ENCODE measurements around the gene MAP3K6.
"Not testable (repeated sequence)": the region's sequence is repeated elsewhere in the genome, so short reads cannot be mapped to it uniquely, and the experiment has no call there.

Gene MAP3K6

DNA sequence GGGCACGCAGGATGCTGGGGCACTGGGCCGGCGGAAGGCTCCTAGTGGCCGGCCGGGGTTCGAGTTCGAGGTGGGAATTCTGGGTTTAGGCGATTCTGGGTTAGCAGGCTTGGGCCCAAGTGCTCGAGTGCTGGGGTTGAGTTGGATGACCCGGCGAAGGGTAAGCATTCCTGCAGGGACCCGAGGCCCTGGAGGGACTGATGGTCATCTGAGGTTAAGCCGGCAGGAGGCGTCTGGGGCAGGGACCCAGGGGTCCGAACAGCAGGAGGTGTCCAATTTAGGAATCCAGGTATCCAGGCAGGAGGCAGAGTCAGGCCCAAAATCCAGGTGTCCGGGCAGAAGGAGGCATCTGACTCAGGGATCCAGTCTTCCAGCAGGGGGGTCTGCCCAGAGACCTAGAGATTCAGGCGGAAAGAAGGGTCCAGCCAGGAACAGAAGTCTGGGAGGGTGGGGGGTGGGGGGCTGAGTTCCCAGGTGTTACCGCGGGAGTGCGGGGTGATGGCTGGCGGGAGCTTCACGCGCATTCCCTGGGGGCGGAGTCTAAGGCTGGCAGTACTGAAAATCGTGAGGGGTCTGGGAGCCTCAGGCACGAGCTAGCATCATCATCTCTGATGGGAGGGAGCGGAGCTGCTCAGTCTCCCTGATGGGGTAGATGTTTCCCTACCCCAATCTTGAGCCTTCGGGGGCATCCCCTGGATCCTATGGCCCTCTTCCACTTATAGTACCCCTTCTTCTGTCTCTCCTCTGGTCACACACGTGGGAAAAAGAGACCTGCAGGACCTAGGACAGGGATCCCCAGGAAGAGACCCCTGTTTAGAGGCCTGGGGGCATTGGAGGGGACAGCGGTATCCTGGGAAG, 26.2 kb upstream of the MAP3K6 start:
- H3K4me3 Mint-ChIP-seq: peak overlapping the region; percentile 85
- peaks cover 22% of the 10 kb centered on the region for H3K27me3 Mint-ChIP-seq (ENCODE audit: low read depth, poor library complexity)
- peaks cover 47% of the 10 kb centered on the region for H3K4me1 Mint-ChIP-seq
- H3K36me3 Mint-ChIP-seq (ENCODE audit: low read depth): no peaks in the 10 kb centered on the region
- H3K27ac Mint-ChIP-seq: no peak overlapping the region
- H3K9me3 Mint-ChIP-seq: no peaks in the 10 kb centered on the region
- DNase-seq: no peak
- TF ChIP-seq, protein P1, sequence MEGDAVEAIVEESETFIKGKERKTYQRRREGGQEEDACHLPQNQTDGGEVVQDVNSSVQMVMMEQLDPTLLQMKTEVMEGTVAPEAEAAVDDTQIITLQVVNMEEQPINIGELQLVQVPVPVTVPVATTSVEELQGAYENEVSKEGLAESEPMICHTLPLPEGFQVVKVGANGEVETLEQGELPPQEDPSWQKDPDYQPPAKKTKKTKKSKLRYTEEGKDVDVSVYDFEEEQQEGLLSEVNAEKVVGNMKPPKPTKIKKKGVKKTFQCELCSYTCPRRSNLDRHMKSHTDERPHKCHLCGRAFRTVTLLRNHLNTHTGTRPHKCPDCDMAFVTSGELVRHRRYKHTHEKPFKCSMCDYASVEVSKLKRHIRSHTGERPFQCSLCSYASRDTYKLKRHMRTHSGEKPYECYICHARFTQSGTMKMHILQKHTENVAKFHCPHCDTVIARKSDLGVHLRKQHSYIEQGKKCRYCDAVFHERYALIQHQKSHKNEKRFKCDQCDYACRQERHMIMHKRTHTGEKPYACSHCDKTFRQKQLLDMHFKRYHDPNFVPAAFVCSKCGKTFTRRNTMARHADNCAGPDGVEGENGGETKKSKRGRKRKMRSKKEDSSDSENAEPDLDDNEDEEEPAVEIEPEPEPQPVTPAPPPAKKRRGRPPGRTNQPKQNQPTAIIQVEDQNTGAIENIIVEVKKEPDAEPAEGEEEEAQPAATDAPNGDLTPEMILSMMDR (IDR thresholded peaks at IDR 0.05): no peak

DNA sequence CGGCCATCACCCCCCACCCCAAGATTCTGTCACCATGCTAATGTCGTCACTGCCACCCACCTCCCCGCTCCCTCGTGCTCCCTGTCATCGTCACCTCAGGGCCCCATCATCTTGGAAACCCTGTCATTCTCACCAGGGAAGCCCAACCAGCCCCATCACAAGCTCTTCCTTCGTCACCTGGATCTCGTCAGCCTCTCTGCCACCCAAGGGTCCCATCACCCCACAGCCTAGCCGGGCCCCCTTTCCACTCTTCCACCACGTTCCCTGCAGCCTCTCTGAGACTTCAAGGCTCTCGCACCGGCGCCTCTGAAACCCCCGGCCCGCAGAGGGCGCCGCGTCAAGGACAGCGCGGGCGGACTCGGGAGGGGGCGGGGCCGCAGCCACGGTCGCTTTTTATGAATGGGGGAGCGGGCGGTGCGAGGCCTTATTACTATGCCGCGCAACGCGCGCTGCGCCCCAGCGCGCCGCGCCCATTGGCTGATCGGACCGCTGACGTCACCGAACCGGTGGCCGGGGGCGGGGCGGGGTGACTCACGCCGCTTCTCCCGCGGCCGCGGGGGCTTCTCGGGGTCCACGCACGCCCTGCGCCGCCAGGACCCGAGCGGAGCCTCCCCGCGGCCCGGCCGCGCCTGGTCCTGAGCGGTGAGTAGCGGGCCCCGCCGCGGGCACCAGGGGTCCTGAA, 25.5 kb upstream of the MAP3K6 start, which contains the start of gene GPR3:
GPR3 (plus strand) TSS at position 527 of the 682 bp plus-strand sequence. CDS start 1,177 bp downstream, outside the sequence.
- Mint-ChIP-seq H3K4me3 (peak within 1 kb of the TSS; percentile 85), H3K27me3 (ENCODE audit: low read depth, poor library complexity) (peaks cover 22% of the 10 kb centered on the region), H3K4me1 (peaks cover 39% of the 10 kb centered on the region), H3K27ac (peak within 1 kb of the TSS; percentile 7), H3K36me3 (ENCODE audit: low read depth) (no peaks in the 10 kb centered on the region), H3K9me3 (no peaks in the 10 kb centered on the region)
- DNase-seq: peak; percentile 96
- TF ChIP-seq, protein P1 (IDR thresholded peaks at IDR 0.05): peak; percentile 27

DNA sequence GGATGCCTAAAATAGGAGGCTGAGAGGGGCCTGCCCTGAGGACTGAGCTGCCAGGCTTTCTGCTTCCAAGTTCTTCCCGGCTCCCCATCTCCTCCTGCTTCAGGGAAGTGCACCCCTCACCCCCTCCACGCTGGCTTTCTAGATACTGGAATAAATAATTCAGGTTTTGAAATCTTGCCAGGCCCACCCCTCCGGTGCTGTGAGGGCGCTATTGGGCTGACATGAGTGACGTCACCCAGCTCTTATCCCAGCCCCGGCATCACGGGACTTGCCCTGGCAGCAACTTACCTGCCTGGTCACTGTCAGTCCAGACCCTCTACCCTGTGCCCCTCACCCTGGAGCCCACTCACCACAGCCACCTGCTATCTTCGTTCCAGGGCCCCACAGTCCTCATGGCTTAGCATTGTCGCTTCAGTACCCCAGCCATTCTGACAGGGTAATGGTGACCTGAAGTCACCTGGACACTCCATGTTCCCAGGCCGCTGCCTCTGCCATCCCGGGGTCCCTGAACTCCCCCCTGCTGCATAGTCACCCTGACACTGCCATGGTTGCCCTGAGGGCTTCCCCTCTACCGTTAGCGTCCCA, 24.8 kb upstream of the MAP3K6 start:
- no peak for DNase-seq
- TF ChIP-seq, protein P1 (IDR thresholded peaks at IDR 0.05): no peak

DNA sequence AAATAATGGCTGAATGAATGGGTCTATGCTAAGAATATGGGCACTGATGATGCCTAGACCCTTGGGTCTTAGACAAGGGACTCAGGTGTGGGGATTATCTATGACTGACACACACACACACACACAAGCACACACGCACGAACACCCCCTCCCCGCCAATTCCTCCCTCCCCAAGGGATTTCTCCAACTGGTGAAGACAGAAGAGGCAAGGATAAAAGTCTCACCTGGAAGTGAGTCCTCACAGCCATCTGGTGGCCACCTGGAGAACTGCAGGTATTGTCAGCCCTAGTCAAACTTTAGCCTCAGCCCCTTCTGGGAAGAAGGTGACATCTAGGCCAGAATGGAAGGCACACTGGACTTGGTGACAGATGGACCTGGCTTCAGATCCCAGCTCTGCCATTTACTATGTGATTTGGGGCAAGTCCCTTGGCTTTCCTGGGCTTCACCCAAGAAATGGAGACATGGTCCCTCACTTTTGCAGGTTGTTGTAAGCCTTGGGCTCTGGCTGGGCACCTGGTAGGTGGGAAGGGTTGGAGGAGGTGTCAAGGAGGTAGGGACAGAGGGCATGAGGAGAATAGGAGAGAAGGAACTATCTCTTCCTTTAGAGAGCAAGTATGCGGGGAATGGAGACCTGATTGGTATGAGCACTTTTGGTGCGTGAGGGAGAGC, 21.7 kb upstream of the MAP3K6 start:
- peak; percentile 80 for DNase-seq
- H3K4me1 Mint-ChIP-seq: peaks cover 19% of the 10 kb centered on the region
- H3K4me3 Mint-ChIP-seq: no peak overlapping the region
- TF ChIP-seq, protein P1 (IDR thresholded peaks at IDR 0.05): peak; percentile 78
- H3K9me3 Mint-ChIP-seq: no peaks in the 10 kb centered on the region
- no peak overlapping the region for H3K27ac Mint-ChIP-seq
- no peaks in the 10 kb centered on the region for H3K36me3 Mint-ChIP-seq (ENCODE audit: low read depth)
- H3K27me3 Mint-ChIP-seq (ENCODE audit: low read depth, poor library complexity): peaks cover 40% of the 10 kb centered on the region

More for the DNA sequence above, 24.8 kb upstream of the MAP3K6 start:
- peak overlapping the region; percentile 84 for H3K4me3 Mint-ChIP-seq
- H3K27me3 Mint-ChIP-seq (ENCODE audit: low read depth, poor library complexity): peaks cover 22% of the 10 kb centered on the region
- H3K27ac Mint-ChIP-seq: no peak overlapping the region
- peaks cover 34% of the 10 kb centered on the region for H3K4me1 Mint-ChIP-seq
- no peaks in the 10 kb centered on the region for H3K9me3 Mint-ChIP-seq
- H3K36me3 Mint-ChIP-seq (ENCODE audit: low read depth): no peaks in the 10 kb centered on the region

DNA sequence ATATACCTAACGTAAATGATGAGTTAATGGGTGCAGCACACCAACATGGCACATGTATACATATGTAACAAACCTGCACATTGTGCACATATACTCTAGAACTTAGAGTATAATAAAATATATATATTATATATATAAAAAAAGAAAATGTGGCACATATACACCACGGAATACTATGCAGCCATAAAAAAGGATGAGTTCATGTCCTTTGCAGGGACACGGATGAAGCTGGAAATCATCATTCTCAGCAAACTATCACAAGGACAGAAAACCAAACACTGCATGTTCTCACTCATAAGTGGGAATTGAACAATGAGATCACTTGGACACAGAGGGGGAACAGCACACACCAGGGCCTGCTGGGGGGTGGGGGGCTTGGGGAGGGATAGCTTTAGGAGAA, 18.0 kb upstream of the MAP3K6 start:
- H3K27ac Mint-ChIP-seq; H3K9me3 Mint-ChIP-seq; H3K4me1 Mint-ChIP-seq; H3K36me3 Mint-ChIP-seq (ENCODE audit: low read depth); H3K4me3 Mint-ChIP-seq; DNase-seq: not testable (repeated sequence)
- peaks cover 46% of the 10 kb centered on the region for H3K27me3 Mint-ChIP-seq (ENCODE audit: low read depth, poor library complexity)

DNA sequence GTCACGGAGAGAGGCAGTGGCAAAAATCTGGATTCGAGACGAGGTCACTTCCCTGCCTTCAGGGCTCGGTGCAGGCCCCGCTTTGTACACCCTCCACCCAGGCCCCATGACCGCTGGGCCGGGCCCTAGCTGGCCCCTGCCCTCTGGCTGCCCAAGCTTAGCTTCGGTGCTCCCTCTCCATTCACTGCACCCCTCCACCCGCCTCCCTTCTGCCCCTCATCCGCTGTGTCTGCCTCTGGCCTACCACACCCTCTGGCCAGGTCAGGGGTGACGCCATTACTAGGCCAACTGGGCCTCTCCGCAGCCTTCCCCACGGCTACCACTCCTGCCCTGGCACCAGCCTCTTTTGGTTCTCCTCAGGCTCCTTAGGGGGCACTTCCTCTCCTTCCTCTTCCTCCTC, 16.9 kb upstream of the MAP3K6 start:
- DNase-seq: no peak
- Mint-ChIP-seq H3K4me1 (peaks cover 11% of the 10 kb centered on the region), H3K36me3 (ENCODE audit: low read depth) (no peaks in the 10 kb centered on the region), H3K27ac (no peak overlapping the region), H3K27me3 (ENCODE audit: low read depth, poor library complexity) (peaks cover 44% of the 10 kb centered on the region), H3K9me3 (no peaks in the 10 kb centered on the region), H3K4me3 (no peak overlapping the region)
- TF ChIP-seq, protein P1 (IDR thresholded peaks at IDR 0.05): no peak

Data from nephron progenitor cell (in vitro differentiated cells).